ENCODE results near the gene SERTAD4. TPM values are rescaled to one million over a fixed set of nuclear protein-coding genes. Genes with fewer than 3 reads are reported as not detected.

The SERTAD4 gene
- total and polyA plus RNA-seq, 10 of the 15 experiments (the other 5 are each of a cell fraction or from before 2014, with no cell fraction given): not detected

DNA sequence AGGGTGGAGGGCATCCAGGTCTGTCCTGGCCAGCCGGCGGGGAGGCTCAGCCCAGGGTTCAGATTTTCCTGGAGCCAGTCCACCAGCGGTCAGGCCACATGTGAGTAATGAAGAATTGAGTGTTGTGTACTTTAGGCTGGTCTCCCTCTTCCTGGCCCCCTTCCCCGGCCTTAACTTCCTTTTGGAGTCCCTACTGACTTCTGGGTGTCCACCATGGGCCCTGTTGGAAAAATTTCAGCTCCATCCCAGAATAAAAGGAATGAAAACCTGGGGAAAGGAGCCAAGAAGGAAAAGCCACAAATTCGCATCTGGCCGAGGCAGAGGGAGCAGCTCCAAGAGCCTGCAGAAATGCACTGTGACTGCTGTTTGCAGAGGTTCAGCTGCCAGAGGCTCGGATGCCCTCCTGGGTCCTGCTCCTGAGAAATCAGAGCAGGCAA is 60.6 kb downstream of the SERTAD4 start:
- CTCF ChIA-PET: interaction anchor here (1.3 kb wide), 1 partner anchor 149 kb away, joined by 4 read pairs; no protein-coding TSS in a partner anchor
- H2AFZ ChIP-seq (ENCODE audit: control insufficient read depth, low read depth, low read length): no peak overlapping the region
- intact Hi-C loops (cut with micrococcal nuclease; ENCODE audit: unreplicated experiment) (no loop called here), in situ Hi-C loops (cut with MboI) (no loop called here)
- BruUV-seq (replicated peaks): no TSS peak
- POLR2A ChIA-PET: no interaction called here
- no peak overlapping the region for H3K4me2 ChIP-seq (ENCODE audit: control insufficient read depth, insufficient read depth)
- H3K9ac ChIP-seq (ENCODE audit: control insufficient read depth, insufficient read depth, low read length): no peak overlapping the region
- DNase-seq (ENCODE audit: low read depth, low spot score): no peak
- no peaks in the 10 kb centered on the region for H3K36me3 ChIP-seq (ENCODE audit: control insufficient read depth in 2 of 2, insufficient read depth in 2 of 2, low read length in 1 of 2)
- SMC1A ChIA-PET (ENCODE audit: uncharacterized antibody, unreplicated experiment): interaction anchor here (0.6 to 1.3 kb wide), 3 partner anchors 19 to 992 kb away, joined by 3 to 6 read pairs (median 3); no protein-coding TSS in a partner anchor
- no peak for TF ChIP-seq SMARCA5 (IDR thresholded peaks at IDR 0.05)
- TF ChIP-seq RB1 (IDR thresholded peaks at IDR 0.05; ENCODE audit: borderline replicate concordance): no peak
- TF ChIP-seq, protein P1, sequence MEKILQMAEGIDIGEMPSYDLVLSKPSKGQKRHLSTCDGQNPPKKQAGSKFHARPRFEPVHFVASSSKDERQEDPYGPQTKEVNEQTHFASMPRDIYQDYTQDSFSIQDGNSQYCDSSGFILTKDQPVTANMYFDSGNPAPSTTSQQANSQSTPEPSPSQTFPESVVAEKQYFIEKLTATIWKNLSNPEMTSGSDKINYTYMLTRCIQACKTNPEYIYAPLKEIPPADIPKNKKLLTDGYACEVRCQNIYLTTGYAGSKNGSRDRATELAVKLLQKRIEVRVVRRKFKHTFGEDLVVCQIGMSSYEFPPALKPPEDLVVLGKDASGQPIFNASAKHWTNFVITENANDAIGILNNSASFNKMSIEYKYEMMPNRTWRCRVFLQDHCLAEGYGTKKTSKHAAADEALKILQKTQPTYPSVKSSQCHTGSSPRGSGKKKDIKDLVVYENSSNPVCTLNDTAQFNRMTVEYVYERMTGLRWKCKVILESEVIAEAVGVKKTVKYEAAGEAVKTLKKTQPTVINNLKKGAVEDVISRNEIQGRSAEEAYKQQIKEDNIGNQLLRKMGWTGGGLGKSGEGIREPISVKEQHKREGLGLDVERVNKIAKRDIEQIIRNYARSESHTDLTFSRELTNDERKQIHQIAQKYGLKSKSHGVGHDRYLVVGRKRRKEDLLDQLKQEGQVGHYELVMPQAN (conservative IDR thresholded peaks at IDR 0.05): no peak
- no peak for TF ChIP-seq RCOR1 (conservative IDR thresholded peaks at IDR 0.05; ENCODE audit: low read depth, low read length)
- TF ChIP-seq, protein P2, sequence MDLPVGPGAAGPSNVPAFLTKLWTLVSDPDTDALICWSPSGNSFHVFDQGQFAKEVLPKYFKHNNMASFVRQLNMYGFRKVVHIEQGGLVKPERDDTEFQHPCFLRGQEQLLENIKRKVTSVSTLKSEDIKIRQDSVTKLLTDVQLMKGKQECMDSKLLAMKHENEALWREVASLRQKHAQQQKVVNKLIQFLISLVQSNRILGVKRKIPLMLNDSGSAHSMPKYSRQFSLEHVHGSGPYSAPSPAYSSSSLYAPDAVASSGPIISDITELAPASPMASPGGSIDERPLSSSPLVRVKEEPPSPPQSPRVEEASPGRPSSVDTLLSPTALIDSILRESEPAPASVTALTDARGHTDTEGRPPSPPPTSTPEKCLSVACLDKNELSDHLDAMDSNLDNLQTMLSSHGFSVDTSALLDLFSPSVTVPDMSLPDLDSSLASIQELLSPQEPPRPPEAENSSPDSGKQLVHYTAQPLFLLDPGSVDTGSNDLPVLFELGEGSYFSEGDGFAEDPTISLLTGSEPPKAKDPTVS (IDR thresholded peaks at IDR 0.05; ENCODE audit: low read depth, low read length): no peak
- TF ChIP-seq TCF3 (IDR thresholded peaks at IDR 0.05; ENCODE audit: borderline replicate concordance, insufficient read depth, low read depth, low read length): no peak
- no peak for TF ChIP-seq KDM1A (IDR thresholded peaks at IDR 0.05; ENCODE audit: borderline replicate concordance)
- no peak for TF ChIP-seq RFX5 (IDR thresholded peaks at IDR 0.05; ENCODE audit: low read depth, low read length)
- 56% methylated on average over 7 of the region's 7 CpGs for WGBS (ENCODE audit: insufficient coverage, insufficient replicate concordance, low lambda C conversion rate, missing lambda C conversion rate)
- no peaks in the 10 kb centered on the region for H3K9me3 ChIP-seq (replicated peaks; ENCODE audit: control insufficient read depth, insufficient read depth, low read length)
- peaks cover 6% of the 10 kb centered on the region in 2 experiments; a peak in 3 of 4 replicates for H3K27me3 ChIP-seq (replicated peaks in 1 of 2; ENCODE audit: control insufficient read depth in 2 of 2, insufficient read depth in 2 of 2, low read length in 1 of 2)
- no peaks in the 10 kb centered on the region for H4K20me1 ChIP-seq (ENCODE audit: control insufficient read depth, insufficient read depth)
- no peak for FAIRE-seq
- no peaks in the 10 kb centered on the region for H3K79me2 ChIP-seq (ENCODE audit: control insufficient read depth, insufficient read depth, low read length)
- H3K4me1 ChIP-seq (ENCODE audit: control insufficient read depth, insufficient read depth, low read length): no peaks in the 10 kb centered on the region
- no peak overlapping the region for H3K27ac ChIP-seq (ENCODE audit: control insufficient read depth, insufficient read depth)
- RAD21 ChIA-PET (ENCODE audit: unreplicated experiment): no interaction called here
- no peak for ATAC-seq
- no peak overlapping the region for H3K4me3 ChIP-seq
